Inflammatory macrophage treated with lipopolysaccharide for 4 hours (primary cell): Measurements from ENCODE around the gene RPL13A.
A peak's percentile ranks its signal among the peaks of the same experiment; 100 is the strongest.
"Not testable (repeated sequence)": the region's sequence is repeated elsewhere in the genome, so short reads cannot be mapped to it uniquely, and the experiment has no call there.

ENCODE experiments used
- DNase-seq: peaks from one replicate; pipeline ENCODE4 v3.0.0-alpha.2; 2020

The RPL13A gene

DNA sequence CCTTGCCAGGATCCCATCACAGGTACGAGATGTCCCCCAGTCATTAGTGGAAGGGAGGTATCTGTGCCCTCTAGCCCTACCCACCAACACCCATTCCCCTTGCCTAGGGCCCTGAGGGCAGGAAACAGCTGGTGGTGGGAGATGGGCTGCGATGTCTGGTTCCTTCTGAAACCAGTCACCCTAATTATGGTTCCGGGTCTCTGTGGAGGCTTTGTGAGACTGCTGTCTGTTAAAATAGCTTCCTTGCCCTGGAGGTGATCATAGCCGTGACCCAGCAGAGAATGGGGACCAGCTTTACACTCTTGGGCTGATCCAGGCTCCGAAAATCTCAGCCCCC lies 28.9 kb upstream of the RPL13A start:
- DNase-seq = no peak

GRCh38 chr19:49459388-49459787 lies 28.0 kb upstream of the RPL13A start:
- DNase-seq = no peak

- DNase-seq = not testable (repeated sequence)
Measured at GRCh38 chr19:49461130-49461529, 26.3 kb upstream of the RPL13A start.

DNA sequence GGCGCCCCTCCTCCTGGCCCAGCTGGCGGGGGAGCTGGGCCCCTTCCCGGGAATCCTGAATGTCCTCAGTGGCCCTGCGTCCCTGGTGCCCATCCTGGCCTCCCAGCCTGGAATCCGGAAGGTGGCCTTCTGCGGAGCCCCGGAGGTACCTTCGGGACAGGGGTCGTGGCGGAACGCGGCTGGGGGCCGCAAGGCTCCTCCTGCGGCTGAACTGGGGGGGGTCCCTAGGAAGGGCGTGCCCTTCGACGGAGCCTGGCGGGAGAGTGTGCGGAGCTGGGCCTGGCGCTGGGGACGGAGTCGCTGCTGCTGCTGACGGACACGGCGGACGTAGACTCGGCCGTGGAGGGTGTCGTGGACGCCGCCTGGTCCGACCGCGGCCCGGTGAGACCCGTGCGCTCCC lies 25.8 kb upstream of the RPL13A start:
- no peak for DNase-seq

GRCh38 chr19:49462492-49462891 lies 24.9 kb upstream of the RPL13A start:
- DNase-seq = no peak

DNA sequence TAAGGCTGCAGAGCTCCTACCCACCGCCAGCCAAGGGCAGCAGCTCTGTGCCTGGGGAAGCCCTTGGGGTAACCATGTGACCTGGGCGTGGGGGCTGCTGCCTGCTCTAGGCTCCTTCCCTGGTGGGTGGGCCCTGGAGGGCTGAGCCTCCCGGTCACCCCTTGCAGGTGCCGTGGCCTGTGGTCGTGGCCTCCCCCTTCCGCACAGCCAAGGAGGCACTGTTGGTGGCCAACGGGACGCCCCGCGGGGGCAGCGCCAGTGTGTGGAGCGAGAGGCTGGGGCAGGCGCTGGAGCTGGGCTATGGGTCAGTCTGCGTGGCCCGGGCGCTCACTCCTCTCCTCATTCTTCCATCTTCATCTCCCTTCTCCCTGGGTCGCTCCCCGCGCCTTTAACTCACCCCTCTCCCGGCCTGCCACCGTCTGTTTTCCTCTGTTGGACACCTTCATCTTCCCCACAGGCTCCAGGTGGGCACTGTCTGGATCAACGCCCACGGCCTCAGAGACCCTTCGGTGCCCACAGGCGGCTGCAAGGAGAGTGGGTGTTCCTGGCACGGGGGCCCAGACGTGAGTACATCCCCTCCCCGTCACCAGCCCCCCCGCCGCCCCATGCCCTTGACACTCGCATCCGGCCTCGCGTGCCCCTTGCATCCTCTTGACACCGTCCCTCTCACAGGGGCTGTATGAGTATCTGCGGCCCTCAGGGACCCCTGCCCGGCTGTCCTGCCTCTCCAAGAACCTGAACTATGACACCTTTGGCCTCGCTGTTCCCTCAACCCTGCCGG lies 23.3 kb upstream of the RPL13A start:
- DNase-seq = no peak

GRCh38 chr19:49465371-49465770 lies 22.0 kb upstream of the RPL13A start:
- DNase-seq = no peak

- DNase-seq = no peak
Measured at GRCh38 chr19:49468199-49468598, 19.2 kb upstream of the RPL13A start.

- DNase-seq = peak; percentile 70
Measured at GRCh38 chr19:49468746-49469447, 18.5 kb upstream of the RPL13A start.

GRCh38 chr19:49469828-49470614 lies 17.4 kb upstream of the RPL13A start:
- DNase-seq = peak; percentile 70

DNA sequence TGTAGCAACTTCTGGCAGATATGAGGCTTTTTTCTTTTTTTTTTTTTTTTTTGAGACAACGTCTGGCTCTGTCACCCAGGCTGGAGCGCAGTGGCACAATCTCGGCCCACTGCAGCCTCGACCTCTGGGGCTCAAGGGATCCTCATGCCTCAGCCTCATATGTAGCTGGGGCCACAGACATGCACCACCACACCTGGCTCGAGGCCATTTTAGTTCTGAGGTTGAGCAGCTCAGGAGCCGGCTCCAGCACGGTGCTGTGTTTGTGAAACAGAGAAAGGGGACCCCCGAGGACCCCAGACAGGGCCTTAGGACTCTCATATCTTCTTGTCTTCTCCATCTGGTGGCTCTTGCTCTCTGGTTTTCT lies 16.8 kb upstream of the RPL13A start:
- no peak for DNase-seq

DNA sequence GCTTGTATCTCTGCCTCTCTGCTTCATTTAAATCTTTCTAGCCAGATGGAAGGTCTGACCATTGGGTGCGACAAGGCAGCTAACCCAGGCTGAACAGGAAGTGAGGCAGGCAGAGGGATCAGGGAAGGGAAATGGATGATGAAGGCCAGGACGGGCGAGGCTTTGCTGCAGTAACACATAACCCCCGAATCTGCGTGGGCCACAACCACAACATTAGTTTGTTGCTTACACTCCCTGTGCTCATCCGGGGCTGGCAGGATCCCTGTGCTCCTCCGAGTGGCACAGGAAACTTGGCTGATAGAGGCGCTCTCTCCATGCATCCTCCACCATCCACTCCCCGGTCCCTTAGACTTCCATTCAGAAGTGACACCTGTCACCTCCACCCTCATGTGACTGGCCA lies 14.5 kb upstream of the RPL13A start:
- DNase-seq = no peak

DNA sequence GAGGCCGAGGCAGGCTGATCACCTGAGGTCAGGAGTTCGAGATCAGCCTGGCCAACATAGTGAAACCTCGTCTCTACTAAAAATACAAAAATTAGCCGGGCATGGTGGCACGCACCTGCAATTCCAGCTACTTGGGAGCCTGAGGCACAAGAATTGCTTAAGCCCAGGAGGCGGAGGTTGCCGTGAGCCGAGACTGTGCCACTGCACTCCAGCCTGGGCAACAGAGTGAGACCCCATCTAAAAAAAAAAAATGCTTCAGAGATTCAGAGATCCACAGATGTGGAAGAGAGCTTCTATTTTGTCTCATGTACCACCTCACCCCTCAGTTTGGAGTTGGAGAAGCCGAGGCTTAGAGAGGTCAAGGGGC lies 13.9 kb upstream of the RPL13A start:
- not testable (repeated sequence) for DNase-seq

GRCh38 chr19:49473868-49474541 lies 13.4 kb upstream of the RPL13A start, which contains the start of gene FLT3LG:
Gene FLT3LG, plus strand, starts transcription at chr19:49474215. Its CDS starts 425 bp downstream, at chr19:49474640.
- DNase-seq = peak; percentile 84

GRCh38 chr19:49474542-49474924 lies 12.9 kb upstream of the RPL13A start:
- no peak for DNase-seq

GRCh38 chr19:49475191-49475917 lies 12.1 kb upstream of the RPL13A start:
- DNase-seq = no peak

GRCh38 chr19:49475995-49476880 lies 11.2 kb upstream of the RPL13A start:
- no peak for DNase-seq

DNA sequence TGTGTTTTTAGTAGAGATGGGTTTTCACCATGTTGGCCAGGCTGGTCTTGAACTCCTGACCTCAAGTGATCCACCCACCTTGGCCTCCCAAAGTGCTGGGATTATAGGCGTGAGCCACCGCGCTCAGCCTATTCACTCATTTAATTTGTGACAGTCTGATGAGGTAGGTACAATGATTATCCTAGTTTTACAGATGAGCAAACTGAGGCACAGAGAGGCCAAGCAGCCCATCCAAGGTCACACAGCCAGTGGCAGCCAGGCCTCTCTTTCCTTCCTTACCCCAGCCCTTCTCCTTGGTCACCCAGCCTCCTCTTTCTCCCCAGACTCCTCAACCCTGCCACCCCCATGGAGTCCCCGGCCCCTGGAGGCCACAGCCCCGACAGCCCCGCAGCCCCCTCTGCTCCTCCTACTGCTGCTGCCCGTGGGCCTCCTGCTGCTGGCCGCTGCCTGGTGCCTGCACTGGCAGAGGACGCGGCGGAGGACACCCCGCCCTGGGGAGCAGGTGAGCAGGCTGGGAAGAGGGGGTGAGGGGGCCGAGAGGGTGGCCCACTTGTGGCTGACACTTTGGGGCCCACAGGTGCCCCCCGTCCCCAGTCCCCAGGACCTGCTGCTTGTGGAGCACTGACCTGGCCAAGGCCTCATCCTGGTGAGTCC lies 7.3 kb upstream of the RPL13A start:
- DNase-seq = no peak

DNA sequence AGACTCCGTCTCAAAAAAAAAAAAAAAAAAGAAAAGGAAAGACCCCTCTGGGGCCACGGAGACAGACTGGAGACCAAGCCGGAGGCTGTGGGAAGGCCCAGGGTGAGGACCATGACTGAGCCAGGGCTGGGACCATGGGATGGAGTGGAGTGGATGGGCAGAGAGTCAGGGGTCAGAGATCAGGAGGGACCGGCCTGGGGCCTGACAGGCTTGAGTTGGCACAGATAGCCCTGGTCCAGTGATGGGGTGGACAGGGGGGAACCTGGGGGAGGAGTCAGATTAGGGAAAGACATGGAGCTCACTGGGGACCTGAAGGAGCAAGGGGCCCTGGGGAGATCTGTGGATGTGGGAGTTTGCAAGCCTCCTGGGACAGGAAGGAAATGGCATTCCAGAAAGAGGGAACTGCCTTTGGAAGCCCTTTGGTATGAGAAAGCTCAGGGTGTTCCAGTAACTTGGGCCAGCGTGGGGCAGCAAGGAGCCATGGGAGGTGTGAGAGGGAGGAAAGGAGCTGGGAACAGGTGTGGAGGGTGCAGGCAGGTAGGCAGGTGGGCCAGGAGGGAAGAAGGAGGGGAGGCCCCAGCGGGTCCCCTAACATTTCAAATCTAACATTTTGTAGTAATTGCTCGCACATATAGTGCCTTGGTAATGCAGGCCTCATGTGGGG lies 6.3 kb upstream of the RPL13A start:
- DNase-seq = no peak

- no peak for DNase-seq
Measured at GRCh38 chr19:49486232-49486631, 1.2 kb upstream of the RPL13A start.
